Measurements from ENCODE around the gene RPS5.
A peak's percentile ranks its signal among the peaks of the same experiment; 100 is the strongest.

GRCh38 chr19:58400916-58401839 lies 14.1 kb downstream of the RPS5 start:
- TF ChIP-seq POLR2AphosphoS5 (IDR thresholded peaks at IDR 0.05; ENCODE audit: low read depth, low read length) (peak; percentile 90), JUND (IDR thresholded peaks at IDR 0.05) (no peak), EZH2 (IDR thresholded peaks at IDR 0.05) (no peak)
- TF ChIP-seq, protein P1, sequence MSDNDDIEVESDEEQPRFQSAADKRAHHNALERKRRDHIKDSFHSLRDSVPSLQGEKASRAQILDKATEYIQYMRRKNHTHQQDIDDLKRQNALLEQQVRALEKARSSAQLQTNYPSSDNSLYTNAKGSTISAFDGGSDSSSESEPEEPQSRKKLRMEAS (IDR thresholded peaks at IDR 0.05): peak; percentile 67
